Measurements from ENCODE around the gene NEDD4. TPM values are rescaled to one million over a fixed set of nuclear protein-coding genes. Genes with fewer than 3 reads are reported as not detected.
"Not testable (repeated sequence)": the region's sequence is repeated elsewhere in the genome, so short reads cannot be mapped to it uniquely, and the experiment has no call there.

Gene NEDD4
- total RNA-seq, 1 donor from 2014 or later = 12.6 TPM

DNA sequence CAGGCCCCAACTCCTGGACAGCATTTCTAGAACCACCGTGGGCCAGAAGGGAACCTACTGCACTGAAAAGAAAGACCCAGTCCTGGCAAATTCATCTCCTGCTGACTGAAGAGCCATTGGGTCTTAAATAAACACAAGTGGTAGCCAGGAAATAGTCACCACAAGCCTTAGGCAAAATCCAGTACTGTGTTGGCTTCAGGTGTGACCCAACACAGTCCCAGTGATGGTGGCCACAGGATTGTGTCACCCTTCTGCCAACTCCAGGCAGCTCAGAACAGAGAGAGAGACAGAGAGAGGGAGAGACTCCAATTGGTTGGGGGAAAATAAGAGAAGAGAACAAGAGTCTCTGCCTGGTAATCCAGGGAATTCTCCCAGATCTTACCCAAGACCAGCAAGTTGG lies 23.1 kb downstream of the NEDD4 start:
- H3K4me3 Mint-ChIP-seq = no peak overlapping the region
- H3K9me3 Mint-ChIP-seq = peaks cover 3% of the 10 kb centered on the region
- H3K27me3 Mint-ChIP-seq (ENCODE audit: insufficient read depth) = peaks cover 7% of the 10 kb centered on the region
- H3K4me1 Mint-ChIP-seq (ENCODE audit: low read depth) = no peaks in the 10 kb centered on the region
- intact Hi-C loops (cut with micrococcal nuclease) = no loop called here
- peaks cover 5% of the 10 kb centered on the region for H3K36me3 Mint-ChIP-seq (ENCODE audit: low read depth)
- no peak overlapping the region for H3K27ac Mint-ChIP-seq
- no peak for DNase-seq (ENCODE audit: low spot score)

DNA sequence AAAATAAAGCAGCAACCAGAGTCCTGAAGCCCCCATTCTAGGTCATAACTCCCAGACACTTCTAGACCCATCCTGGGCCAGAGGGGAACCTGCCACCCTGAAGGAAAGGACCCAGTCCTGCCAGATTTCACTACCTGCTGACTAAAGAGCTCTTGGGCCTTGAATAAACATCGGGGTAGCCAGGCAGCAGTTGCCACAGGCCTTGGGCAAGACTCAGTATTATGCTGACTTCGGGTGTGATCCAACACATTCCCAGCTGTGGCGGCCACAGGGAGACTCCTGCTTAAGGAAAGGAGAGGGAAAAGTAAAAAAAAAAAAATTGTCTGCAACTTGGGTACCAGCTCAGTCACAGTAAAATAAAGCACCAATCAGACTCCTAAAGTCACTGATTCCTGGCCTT lies 23.8 kb downstream of the NEDD4 start:
- no peak for DNase-seq (ENCODE audit: low spot score)
- no peak overlapping the region for H3K27ac Mint-ChIP-seq
- H3K4me1 Mint-ChIP-seq (ENCODE audit: low read depth) = no peaks in the 10 kb centered on the region
- intact Hi-C loops (cut with micrococcal nuclease) = no loop called here
- peaks cover 4% of the 10 kb centered on the region for H3K36me3 Mint-ChIP-seq (ENCODE audit: low read depth)
- peaks cover 7% of the 10 kb centered on the region for H3K27me3 Mint-ChIP-seq (ENCODE audit: insufficient read depth)
- H3K4me3 Mint-ChIP-seq = no peak overlapping the region
- H3K9me3 Mint-ChIP-seq = peaks cover 3% of the 10 kb centered on the region

DNA sequence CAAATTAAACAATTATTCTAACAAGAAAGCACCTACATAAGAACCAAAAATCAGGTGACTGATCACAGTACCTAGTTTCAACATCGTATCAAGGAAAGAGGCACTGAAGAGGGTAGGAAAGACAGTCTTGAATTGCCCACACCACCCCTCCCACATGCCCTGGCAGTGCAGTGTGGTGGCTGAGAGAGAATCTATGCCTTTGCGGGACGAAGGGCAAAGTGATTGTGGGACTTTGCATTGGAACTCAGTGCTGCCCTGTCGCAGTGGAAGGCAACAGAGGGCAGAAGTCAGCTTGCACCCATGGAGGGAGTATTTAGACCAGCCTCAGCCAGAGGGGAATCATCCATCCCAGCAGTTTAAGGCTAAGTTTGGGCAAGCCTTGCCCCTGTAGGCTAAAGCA lies 24.5 kb downstream of the NEDD4 start:
- no peak for DNase-seq (ENCODE audit: low spot score)
- H3K27ac Mint-ChIP-seq = no peak overlapping the region
- H3K36me3 Mint-ChIP-seq (ENCODE audit: low read depth) = peaks cover 2% of the 10 kb centered on the region
- H3K4me1 Mint-ChIP-seq (ENCODE audit: low read depth) = no peaks in the 10 kb centered on the region
- peaks cover 4% of the 10 kb centered on the region for H3K27me3 Mint-ChIP-seq (ENCODE audit: insufficient read depth)
- H3K4me3 Mint-ChIP-seq = no peak overlapping the region
- H3K9me3 Mint-ChIP-seq = peaks cover 3% of the 10 kb centered on the region
- intact Hi-C loops (cut with micrococcal nuclease) = no loop called here

DNA sequence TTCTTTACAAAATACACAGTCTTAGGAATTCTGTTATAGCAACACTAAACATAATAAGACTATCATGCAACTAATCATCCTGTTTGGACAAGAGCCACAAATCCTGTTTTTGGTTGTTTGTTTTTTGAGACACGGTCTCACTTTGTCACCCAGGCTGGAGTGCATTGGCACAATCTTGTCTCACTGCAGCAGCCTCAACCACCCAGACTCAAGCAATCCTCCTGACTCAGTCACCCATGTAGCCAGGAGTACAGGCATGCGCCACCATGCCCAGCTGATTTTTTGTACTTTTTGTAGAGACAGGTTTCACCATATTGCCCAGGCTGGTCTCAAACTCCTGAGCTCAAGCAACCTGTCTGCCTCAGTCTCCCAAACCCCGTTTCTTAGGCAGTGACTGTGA lies 28.3 kb downstream of the NEDD4 start:
- H3K27me3 Mint-ChIP-seq (ENCODE audit: insufficient read depth) = no peaks in the 10 kb centered on the region
- H3K4me1 Mint-ChIP-seq (ENCODE audit: low read depth) = no peaks in the 10 kb centered on the region
- intact Hi-C loops (cut with micrococcal nuclease) = no loop called here
- no peak overlapping the region for H3K4me3 Mint-ChIP-seq
- H3K27ac Mint-ChIP-seq = no peak overlapping the region
- no peaks in the 10 kb centered on the region for H3K36me3 Mint-ChIP-seq (ENCODE audit: low read depth)
- H3K9me3 Mint-ChIP-seq = no peaks in the 10 kb centered on the region
- no peak for DNase-seq (ENCODE audit: low spot score)

DNA sequence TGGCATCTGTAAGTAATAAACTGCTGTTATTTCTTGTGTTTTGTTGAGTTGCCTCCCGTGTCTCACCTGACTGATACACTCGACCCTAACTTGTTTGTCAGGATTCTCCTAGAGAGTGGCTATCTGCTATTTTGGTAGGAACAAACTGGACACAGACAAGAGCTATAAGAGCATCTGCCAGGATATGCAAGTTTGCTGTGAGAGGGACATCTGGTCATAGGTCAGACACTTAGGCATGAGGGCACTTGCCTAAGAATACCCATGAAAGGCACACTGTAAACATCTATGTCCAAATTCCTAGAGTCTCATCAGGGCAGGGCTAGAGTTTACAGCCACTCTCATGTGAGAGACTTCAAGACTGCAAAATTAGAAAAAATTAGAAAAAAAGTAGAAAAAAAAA lies 32.5 kb downstream of the NEDD4 start:
- Mint-ChIP-seq H3K4me3 (no peak overlapping the region), H3K9me3 (no peaks in the 10 kb centered on the region), H3K4me1 (ENCODE audit: low read depth) (no peaks in the 10 kb centered on the region), H3K27me3 (ENCODE audit: insufficient read depth) (no peaks in the 10 kb centered on the region), H3K36me3 (ENCODE audit: low read depth) (no peaks in the 10 kb centered on the region), H3K27ac (no peak overlapping the region)
- no peak for DNase-seq (ENCODE audit: low spot score)
- intact Hi-C loops (cut with micrococcal nuclease) = no loop called here

DNA sequence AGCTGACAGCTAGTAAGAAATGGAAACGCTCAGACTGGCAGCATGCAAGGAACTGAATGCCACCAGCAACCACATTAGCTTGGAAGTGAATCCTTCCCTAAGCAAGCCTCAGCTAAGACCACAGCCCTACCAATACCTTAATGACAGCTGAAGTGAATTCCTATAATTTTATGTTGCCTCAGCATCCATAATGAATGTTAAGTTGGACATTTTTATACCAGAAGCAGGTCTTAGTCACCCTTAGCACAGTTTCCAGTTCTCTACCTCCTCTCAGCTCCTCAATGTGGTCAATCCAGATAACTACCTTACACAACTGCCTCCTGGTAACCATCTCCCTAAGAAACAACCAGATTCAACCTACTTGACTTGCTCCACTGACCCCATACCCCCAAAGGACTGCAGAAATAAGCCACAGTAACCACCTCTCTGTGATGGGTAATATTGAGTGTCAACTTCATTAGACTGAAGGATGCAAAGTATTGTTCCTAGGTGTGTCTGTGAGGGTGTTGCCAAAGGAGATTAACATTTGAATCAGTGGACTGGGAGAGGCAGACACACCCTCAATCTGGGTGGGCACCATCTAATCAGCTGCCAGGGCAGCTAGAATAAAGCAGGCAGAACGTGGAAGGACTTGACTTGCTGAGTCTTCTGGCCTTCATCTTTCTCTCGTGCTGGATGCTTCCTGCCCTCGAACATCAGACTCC lies 33.5 kb downstream of the NEDD4 start:
- H3K27me3 Mint-ChIP-seq (ENCODE audit: insufficient read depth) = no peaks in the 10 kb centered on the region
- intact Hi-C loops (cut with micrococcal nuclease) = no loop called here

DNA sequence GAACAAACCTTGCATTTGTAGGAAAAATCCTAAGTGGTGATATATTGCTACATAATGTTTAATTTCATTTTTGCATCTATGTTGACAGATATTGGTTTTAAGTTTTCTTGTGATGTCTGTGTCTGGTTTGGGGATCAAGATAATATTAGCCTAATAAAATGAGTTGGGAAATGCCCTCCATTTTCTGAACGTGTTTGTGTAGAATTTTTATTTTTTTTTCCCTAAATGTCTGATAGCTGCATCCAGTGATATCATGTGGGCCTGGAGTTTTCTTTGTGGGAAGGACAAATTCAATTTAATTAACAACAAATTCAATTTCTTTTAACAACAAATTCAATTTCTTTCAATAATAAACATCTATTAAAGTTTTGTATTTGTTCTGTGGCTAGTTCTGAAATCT lies 35.1 kb downstream of the NEDD4 start:
- H3K27me3 Mint-ChIP-seq (ENCODE audit: insufficient read depth) = no peaks in the 10 kb centered on the region
- H3K27ac Mint-ChIP-seq = no peak overlapping the region
- no peaks in the 10 kb centered on the region for H3K4me1 Mint-ChIP-seq (ENCODE audit: low read depth)
- H3K36me3 Mint-ChIP-seq (ENCODE audit: low read depth) = no peaks in the 10 kb centered on the region
- H3K9me3 Mint-ChIP-seq = no peaks in the 10 kb centered on the region
- H3K4me3 Mint-ChIP-seq = no peak overlapping the region
- DNase-seq (ENCODE audit: low spot score) = no peak
- intact Hi-C loops (cut with micrococcal nuclease) = no loop called here

More for the DNA sequence above, 33.5 kb downstream of the NEDD4 start:
- H3K4me1 Mint-ChIP-seq (ENCODE audit: low read depth) = no peaks in the 10 kb centered on the region
- H3K36me3 Mint-ChIP-seq (ENCODE audit: low read depth) = no peaks in the 10 kb centered on the region
- no peak overlapping the region for H3K4me3 Mint-ChIP-seq
- H3K9me3 Mint-ChIP-seq = no peaks in the 10 kb centered on the region
- no peak for DNase-seq (ENCODE audit: low spot score)
- no peak overlapping the region for H3K27ac Mint-ChIP-seq

DNA sequence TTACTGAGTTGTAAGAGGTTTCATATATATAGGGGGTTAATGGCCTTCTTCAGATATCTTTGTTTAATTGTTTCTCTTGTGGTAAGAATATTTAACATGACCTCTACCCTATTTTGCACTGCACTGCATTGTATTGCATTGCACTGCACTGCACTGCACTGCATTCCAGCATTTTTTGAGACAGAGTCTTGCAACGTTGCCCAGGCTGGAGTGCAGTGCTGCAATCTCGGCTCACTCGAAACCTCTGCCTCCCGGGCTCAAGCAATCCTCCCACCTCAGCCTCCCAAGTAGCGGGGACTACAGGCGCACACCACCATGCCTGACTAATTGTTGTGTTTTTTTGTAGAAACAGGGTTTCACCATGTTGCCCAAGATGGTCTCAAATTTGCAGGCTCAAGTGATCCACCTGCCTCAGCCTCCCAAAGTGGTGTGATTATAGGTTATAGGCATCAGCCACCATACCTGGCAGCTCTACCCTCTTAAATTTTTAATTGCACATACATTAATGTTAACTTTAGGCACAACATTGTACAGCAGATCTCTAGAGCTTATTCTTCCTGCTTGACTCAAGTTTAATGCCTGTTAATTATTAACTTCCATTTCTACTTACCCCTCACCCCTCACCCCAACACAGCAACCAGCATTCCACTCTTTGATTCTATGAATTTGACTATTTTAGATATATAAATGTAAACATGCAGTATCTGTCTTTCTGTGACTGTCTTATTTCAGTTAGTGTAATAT lies 38.4 kb downstream of the NEDD4 start:
- Mint-ChIP-seq H3K27ac (no peak overlapping the region), H3K9me3 (no peaks in the 10 kb centered on the region), H3K36me3 (ENCODE audit: low read depth) (peaks cover 4% of the 10 kb centered on the region), H3K4me3 (no peak overlapping the region), H3K4me1 (ENCODE audit: low read depth) (no peaks in the 10 kb centered on the region), H3K27me3 (ENCODE audit: insufficient read depth) (no peaks in the 10 kb centered on the region)
- intact Hi-C loops (cut with micrococcal nuclease) = no loop called here
- no peak for DNase-seq (ENCODE audit: low spot score)

DNA sequence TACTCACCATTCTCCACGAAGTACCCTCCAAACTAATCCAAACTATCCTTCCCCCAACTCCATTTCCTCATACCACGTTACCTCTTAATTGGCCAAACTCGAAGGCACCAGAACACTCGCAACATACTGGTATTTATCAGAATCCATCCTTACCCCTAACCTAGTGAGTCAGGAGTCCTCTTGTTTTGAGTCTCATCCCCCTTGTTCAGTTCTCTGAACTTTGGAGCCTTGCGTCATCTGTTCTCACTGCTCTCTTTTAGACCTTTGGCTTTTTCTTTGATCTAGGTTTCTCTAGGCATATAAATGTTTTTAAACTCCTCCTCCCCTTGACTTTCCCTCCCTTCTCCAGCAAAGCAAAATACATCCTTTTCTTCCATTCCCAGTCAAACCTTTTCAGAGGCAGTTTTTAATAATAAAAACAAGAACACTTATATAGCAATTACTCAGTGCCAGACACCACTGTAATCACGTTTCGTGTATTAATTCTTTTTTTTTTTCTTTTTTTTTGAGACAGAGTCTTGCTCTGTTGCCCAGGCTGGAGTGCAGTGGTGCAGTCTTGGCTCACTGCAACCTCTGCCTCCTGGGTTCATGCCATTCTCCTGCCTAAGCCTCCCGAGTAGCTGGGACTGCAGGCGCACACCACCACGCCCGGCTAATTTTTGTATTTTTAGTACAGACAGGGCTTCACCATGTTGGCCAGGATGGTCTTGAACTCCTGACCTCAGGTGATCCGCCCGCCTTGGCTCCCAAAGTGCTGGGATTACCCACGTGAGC lies 40.7 kb downstream of the NEDD4 start:
- H3K27ac Mint-ChIP-seq; DNase-seq (ENCODE audit: low spot score); H3K9me3 Mint-ChIP-seq; H3K27me3 Mint-ChIP-seq (ENCODE audit: insufficient read depth); H3K4me3 Mint-ChIP-seq; H3K4me1 Mint-ChIP-seq (ENCODE audit: low read depth); intact Hi-C loops (cut with micrococcal nuclease); H3K36me3 Mint-ChIP-seq (ENCODE audit: low read depth): not testable (repeated sequence)

DNA sequence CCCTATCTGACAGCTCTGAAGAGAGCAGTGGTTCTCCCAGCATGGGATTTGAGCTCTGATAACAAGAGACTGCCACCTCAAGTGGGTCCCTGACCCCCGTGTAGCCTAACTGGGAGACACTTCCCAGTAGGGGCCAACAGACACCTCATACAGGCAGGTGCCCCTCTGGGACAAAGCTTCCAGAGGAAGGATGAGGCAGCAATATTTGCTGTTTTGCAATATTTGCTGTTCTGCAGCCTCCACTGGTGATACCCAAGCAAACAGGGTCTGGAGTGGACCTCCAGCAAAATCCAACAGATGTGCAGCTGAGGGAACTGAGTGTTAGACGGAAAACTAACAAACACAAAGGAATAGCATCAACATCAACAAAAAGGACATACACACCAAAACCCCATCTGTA lies 48.8 kb downstream of the NEDD4 start:
- peaks cover 11% of the 10 kb centered on the region for H3K9me3 Mint-ChIP-seq
- H3K4me1 Mint-ChIP-seq (ENCODE audit: low read depth); H3K27ac Mint-ChIP-seq; H3K36me3 Mint-ChIP-seq (ENCODE audit: low read depth); intact Hi-C loops (cut with micrococcal nuclease); H3K27me3 Mint-ChIP-seq (ENCODE audit: insufficient read depth); DNase-seq (ENCODE audit: low spot score); H3K4me3 Mint-ChIP-seq: not testable (repeated sequence)

DNA sequence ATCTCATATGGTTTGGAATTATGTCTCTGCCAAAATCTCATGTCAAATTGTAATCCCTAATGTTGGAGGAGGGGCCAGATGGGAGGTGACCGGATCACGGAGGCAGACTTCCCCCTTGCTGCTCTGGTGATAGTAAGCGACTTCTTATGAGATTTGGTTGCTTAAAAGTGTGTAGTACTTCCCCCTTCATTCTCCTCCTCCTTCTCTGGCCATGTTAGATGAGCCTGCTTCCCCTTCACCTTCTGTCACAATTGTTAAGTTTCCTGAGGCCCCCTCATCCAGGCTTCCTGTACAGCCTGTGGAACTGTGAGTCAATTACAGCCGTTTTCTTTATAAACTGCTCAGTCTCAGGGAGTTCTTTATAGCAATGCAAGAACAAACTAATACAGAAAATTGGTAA lies 51.1 kb downstream of the NEDD4 start:
- Mint-ChIP-seq H3K9me3 (peaks cover 20% of the 10 kb centered on the region), H3K27ac (no peak overlapping the region), H3K36me3 (ENCODE audit: low read depth) (peaks cover 8% of the 10 kb centered on the region), H3K4me1 (ENCODE audit: low read depth) (no peaks in the 10 kb centered on the region), H3K4me3 (no peak overlapping the region), H3K27me3 (ENCODE audit: insufficient read depth) (peaks cover 6% of the 10 kb centered on the region)
- intact Hi-C loops (cut with micrococcal nuclease) = no loop called here
- DNase-seq (ENCODE audit: low spot score) = no peak

DNA sequence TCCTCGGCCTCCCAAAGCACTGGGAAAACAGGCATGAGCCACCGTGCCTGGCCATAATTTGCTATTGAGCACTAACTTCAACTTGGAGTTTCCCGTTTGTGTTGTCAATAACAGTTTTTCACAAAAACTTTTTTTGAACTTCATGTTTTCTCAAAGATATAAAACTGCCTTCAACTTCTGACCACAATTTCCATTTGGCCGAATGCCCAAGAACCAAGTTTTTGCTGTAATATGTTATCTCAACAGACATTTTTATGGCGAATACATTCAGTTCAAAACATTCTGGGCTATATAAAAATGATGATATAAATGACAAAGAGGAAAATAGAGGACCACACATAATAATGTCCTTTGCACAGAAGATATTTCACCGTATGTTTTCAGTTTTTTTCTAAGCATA lies 56.4 kb downstream of the NEDD4 start:
- H3K27me3 Mint-ChIP-seq (ENCODE audit: insufficient read depth) = peaks cover 6% of the 10 kb centered on the region
- no peak for DNase-seq (ENCODE audit: low spot score)
- peaks cover 8% of the 10 kb centered on the region for H3K36me3 Mint-ChIP-seq (ENCODE audit: low read depth)
- no peak overlapping the region for H3K4me3 Mint-ChIP-seq
- peaks cover 14% of the 10 kb centered on the region for H3K9me3 Mint-ChIP-seq
- intact Hi-C loops (cut with micrococcal nuclease) = no loop called here
- H3K27ac Mint-ChIP-seq = no peak overlapping the region
- no peaks in the 10 kb centered on the region for H3K4me1 Mint-ChIP-seq (ENCODE audit: low read depth)

DNA sequence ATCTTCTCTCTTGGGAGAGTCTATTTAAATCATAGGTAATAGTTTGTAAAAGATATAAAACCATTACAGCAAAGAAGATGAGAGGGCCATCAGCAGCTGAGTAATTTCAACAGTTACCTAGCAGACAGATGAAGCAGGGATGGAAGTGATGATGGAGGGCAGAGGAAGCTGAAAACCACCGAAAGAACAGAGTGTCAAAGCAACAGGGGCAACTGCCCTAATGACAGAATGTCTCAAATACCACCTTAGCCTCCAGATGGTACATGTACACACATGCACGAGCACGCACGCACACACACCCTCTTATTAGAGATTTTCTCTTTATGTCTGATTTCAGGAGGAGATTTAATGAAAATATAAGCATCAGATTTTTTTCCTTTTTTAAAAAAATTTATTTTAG lies 64.5 kb downstream of the NEDD4 start:
- Mint-ChIP-seq H3K4me3 (no peak overlapping the region), H3K36me3 (ENCODE audit: low read depth) (peaks cover 1% of the 10 kb centered on the region), H3K4me1 (ENCODE audit: low read depth) (no peaks in the 10 kb centered on the region), H3K27ac (no peak overlapping the region), H3K27me3 (ENCODE audit: insufficient read depth) (no peaks in the 10 kb centered on the region), H3K9me3 (no peaks in the 10 kb centered on the region)
- no peak for DNase-seq (ENCODE audit: low spot score)
- intact Hi-C loops (cut with micrococcal nuclease) = no loop called here
